ENCODE measurements around the gene KCND2.

DNA sequence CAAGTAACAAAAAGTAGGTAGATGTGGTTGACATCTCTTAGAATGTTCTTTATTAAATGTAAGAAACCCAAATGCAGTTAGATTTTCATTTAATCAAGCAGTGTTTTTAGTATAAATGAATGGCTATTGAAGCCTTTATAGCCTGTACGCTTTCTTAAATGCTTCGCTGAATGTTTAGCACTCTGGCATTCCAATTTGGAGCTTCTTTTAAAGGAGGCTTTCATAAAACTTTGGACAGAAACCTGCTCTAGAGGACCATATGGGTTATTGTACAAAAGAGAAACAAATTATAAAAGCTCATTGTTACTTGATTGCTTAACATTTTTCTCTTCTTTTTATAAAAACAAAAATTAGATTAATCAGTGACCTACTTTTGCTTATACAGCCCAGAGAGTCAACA is 59.5 kb downstream of the KCND2 start:
- TF ChIP-seq CTCF (conservative IDR thresholded peaks at IDR 0.05; ENCODE audit: low read depth, low read length) (no peak), EZH2 (IDR thresholded peaks at IDR 0.05; ENCODE audit: low read length, unreplicated experiment) (no peak)

Data from PC-3 (cell line).